ENCODE measurements around the gene SBF2.

SBF2 gene

GRCh38 chr11:9874466-9874865 lies 419.6 kb downstream of the SBF2 start:
- no peak for DNase-seq (ENCODE audit: low read depth)
- no peak overlapping the region for H3K4me3 ChIP-seq (ENCODE audit: low read length)
- TF ChIP-seq CTCF (conservative IDR thresholded peaks at IDR 0.05; ENCODE audit: low read length) = no peak

- H3K4me3 ChIP-seq (ENCODE audit: low read length) = no peak overlapping the region
- no peak for TF ChIP-seq CTCF (conservative IDR thresholded peaks at IDR 0.05; ENCODE audit: low read length)
- DNase-seq (ENCODE audit: low read depth) = no peak
Observed at GRCh38 chr11:9868641-9869040, 425.4 kb downstream of the SBF2 start.

DNA sequence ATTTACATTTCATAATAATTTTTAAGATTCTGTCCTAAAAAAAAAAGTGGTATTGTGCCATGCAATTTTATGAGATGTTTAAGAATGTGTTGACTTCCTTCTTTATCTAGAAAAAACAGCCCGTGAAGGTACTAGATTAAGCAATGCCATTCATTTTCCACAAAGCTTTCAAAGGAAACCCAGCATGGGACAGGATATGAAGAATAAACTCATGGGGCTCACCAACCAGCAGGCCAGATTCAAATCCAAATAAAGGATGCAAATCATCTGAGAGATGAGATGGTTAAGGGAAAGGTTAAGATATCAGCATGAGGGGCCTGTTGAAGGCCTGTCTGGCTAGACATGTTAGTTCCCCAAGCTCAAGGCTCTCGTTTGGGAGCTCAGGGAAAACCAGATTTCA lies 431.0 kb downstream of the SBF2 start:
- no peak overlapping the region for H3K4me3 ChIP-seq (ENCODE audit: low read length)
- TF ChIP-seq CTCF (conservative IDR thresholded peaks at IDR 0.05; ENCODE audit: low read length) = no peak
- peak; percentile 27 for DNase-seq (ENCODE audit: low read depth)

GRCh38 chr11:9861860-9862725 lies 431.9 kb downstream of the SBF2 start:
- peak; percentile 85 for DNase-seq (ENCODE audit: low read depth)
- peak; percentile 78 for TF ChIP-seq CTCF (conservative IDR thresholded peaks at IDR 0.05; ENCODE audit: low read length)
- no peak overlapping the region for H3K4me3 ChIP-seq (ENCODE audit: low read length)

- no peak for TF ChIP-seq CTCF (conservative IDR thresholded peaks at IDR 0.05; ENCODE audit: low read length)
- H3K4me3 ChIP-seq (ENCODE audit: low read length) = no peak overlapping the region
- peak; percentile 89 for DNase-seq (ENCODE audit: low read depth)
Observed at GRCh38 chr11:9859554-9860305, 434.3 kb downstream of the SBF2 start.

- peak; percentile 34 for DNase-seq (ENCODE audit: low read depth)
- TF ChIP-seq CTCF (conservative IDR thresholded peaks at IDR 0.05; ENCODE audit: low read length) = no peak
- no peak overlapping the region for H3K4me3 ChIP-seq (ENCODE audit: low read length)
Observed at GRCh38 chr11:9858822-9859221, 435.2 kb downstream of the SBF2 start.

Data from AG10803 (cell line).